Panc1 (cell line): Measurements from ENCODE around the gene KAT14. TPM values are rescaled to one million over a fixed set of nuclear protein-coding genes. Genes with fewer than 3 reads are reported as not detected.

Experiments
- ATAC-seq: fragments of 200-7000 bp; cut with Tn5 transposase; 2 replicates; pipeline ENCODE4 v1.9.1; 2020; ENCODE audit warnings: mild to moderate bottlenecking, moderate library complexity
- BruUV-seq: library from RNA; stranded (reverse); fragments of 400-500 nt; replicated peaks from 2 replicates; lab custom pipeline; 2021; lab: Mats Ljungman, UMichigan
- CTCF ChIA-PET: fragments of 300-600 bp; sonication (Branson Sonifier 250); formaldehyde crosslinking; loops from one replicate; lab custom pipeline; 2022; ENCODE audit warnings: antibody characterized with exemption; lab: Charles Lee
- POLR2A ChIA-PET: fragments of 300-600 bp; sonication (Branson Sonifier 250); formaldehyde crosslinking; loops from one replicate; lab custom pipeline; 2022; ENCODE audit warnings: antibody characterized with exemption; lab: Charles Lee
- DNase-seq: peaks from one replicate; pipeline ENCODE4 v3.0.0-alpha.2; 2010; ENCODE audit warnings: low read depth, low spot score
- H3K27ac ChIP-seq: 2 replicates; pipeline ENCODE4 v1.5.1; 2011; ENCODE audit warnings: mild to moderate bottlenecking, low read length, inconsistent platforms
- H3K27me3 ChIP-seq: fragments of 200-500 bp; sonication (Bioruptor generic); 2 replicates; pipeline ENCODE4 v1.6.0; 2014; ENCODE audit warnings: low read length, inconsistent platforms; ENCODE audit not compliant: control insufficient read depth, insufficient read depth
- H3K36me3 ChIP-seq: fragments of 200-500 bp; sonication (Bioruptor generic); 2 replicates; pipeline ENCODE4 v1.5.1; 2014; ENCODE audit warnings: inconsistent platforms, mild to moderate bottlenecking, low read length, moderate library complexity; ENCODE audit not compliant: control insufficient read depth, insufficient read depth
- H3K4me1 ChIP-seq: 2 replicates; pipeline ENCODE4 v1.5.1; 2011; ENCODE audit warnings: inconsistent platforms, mild to moderate bottlenecking, low read length, moderate library complexity; ENCODE audit not compliant: control insufficient read depth, insufficient read depth
- H3K4me3 ChIP-seq, 2 experiments: 2 replicates each; pipeline ENCODE4 v1.5.1; 2011 to 2012; ENCODE audit warnings: low read depth in 2 of 2, low read length in 2 of 2, mild to moderate bottlenecking in 2 of 2, inconsistent platforms in 1 of 2, moderate library complexity in 1 of 2
- H3K9me3 ChIP-seq: fragments of 200-500 bp; sonication (Bioruptor generic); 2 replicates; pipeline ENCODE4 v1.5.1; 2014; ENCODE audit warnings: low read depth, mild to moderate bottlenecking, inconsistent platforms, low read length, moderate library complexity; ENCODE audit not compliant: control insufficient read depth, insufficient read depth
- POLR2AphosphoS5 ChIP-seq: IDR thresholded peaks from 2 replicates; pipeline ENCODE4 v1.6.1; 2012; ENCODE audit warnings: mild to moderate bottlenecking, low read depth, low read length, moderate library complexity
- SIN3A ChIP-seq: IDR thresholded peaks from 2 replicates; pipeline ENCODE4 v1.6.1; 2012; ENCODE audit warnings: low read depth, mild to moderate bottlenecking, low read length, moderate library complexity, borderline replicate concordance; ENCODE audit not compliant: insufficient read depth
- TCF7L2 ChIP-seq: IDR thresholded peaks from 2 replicates; pipeline ENCODE4 v1.6.1; 2011; ENCODE audit warnings: mild to moderate bottlenecking, low read depth, low read length, inconsistent platforms
- in situ Hi-C: cut with HindIII; loops from 2 replicates; pipeline ENCODE4 v1.10.0; 2016; ENCODE audit warnings: low sequenced_read_pairs, low pct_unique_long_range_greater_than_20kb
- intact Hi-C: fragments of 100-400 bp; cut with micrococcal nuclease; formaldehyde crosslinking; loops from one replicate; pipeline ENCODE4 v1.10.0; 2022; ENCODE audit not compliant: unreplicated experiment
- total RNA-seq: library from RNA; stranded (reverse); gene quantifications from one replicate; pipeline ENCODE4 v1.2.1, GENCODE V29; 2021; ENCODE audit not compliant: unreplicated experiment
- TF ChIP-seq, protein P1 (sequence below), 2 experiments: IDR thresholded peaks; 2 replicates each; pipeline ENCODE4 v1.6.1; 2011 to 2012; ENCODE audit warnings: low read depth in 2 of 2, control low read depth in 1 of 2, low read length in 1 of 2, mild to moderate bottlenecking in 1 of 2, moderate library complexity in 1 of 2; ENCODE audit not compliant: insufficient read depth in 1 of 2
- TF ChIP-seq, protein P2 (sequence below): fragments of 450-650 bp; IDR thresholded peaks from 2 replicates; pipeline ENCODE4 v1.5.1; 2017; ENCODE audit warnings: mild to moderate bottlenecking

KAT14 gene
- total RNA-seq, 1 experiment from 2014 or later = 12.7 TPM

DNA sequence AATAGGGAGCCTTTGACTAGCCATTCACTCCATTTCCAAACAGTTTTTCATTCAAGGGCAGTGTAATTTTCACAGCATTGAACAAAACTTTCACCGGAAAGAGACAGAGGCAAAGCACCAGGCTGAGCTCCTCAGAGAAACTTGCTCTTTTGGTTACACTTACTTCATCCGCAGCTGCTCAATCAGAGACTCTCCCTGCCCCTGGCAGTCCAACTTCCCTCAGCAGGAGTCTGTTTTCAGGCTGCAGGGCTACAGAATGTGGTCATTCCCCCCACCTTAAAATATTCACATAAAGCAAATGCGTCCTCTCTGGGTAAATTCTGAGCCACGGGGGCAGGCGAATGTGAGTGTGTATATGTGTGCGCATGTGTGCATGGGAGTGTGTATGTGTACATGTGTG lies 80.6 kb downstream of the KAT14 start:
- in situ Hi-C loops = no loop called here
- Histone ChIP-seq H3K4me1 (no peaks in the 10 kb centered on the region; the same call in 1 of the 2 replicates), H3K9me3 (peaks cover 4% of the 10 kb centered on the region; the same call in 1 of the 2 replicates), H3K36me3 (no peaks in the 10 kb centered on the region), H3K4me3 (no peak overlapping the region), H3K27ac (no peak overlapping the region), H3K27me3 (no peaks in the 10 kb centered on the region)
- POLR2A ChIA-PET = no interaction called here
- BruUV-seq = no TSS peak
- CTCF ChIA-PET = no interaction called here
- intact Hi-C loops = no loop called here
- no peak for ATAC-seq
- DNase-seq = no peak
- TF ChIP-seq SIN3A (no peak), TCF7L2 (no peak), POLR2AphosphoS5 (no peak)
- TF ChIP-seq, protein P1, sequence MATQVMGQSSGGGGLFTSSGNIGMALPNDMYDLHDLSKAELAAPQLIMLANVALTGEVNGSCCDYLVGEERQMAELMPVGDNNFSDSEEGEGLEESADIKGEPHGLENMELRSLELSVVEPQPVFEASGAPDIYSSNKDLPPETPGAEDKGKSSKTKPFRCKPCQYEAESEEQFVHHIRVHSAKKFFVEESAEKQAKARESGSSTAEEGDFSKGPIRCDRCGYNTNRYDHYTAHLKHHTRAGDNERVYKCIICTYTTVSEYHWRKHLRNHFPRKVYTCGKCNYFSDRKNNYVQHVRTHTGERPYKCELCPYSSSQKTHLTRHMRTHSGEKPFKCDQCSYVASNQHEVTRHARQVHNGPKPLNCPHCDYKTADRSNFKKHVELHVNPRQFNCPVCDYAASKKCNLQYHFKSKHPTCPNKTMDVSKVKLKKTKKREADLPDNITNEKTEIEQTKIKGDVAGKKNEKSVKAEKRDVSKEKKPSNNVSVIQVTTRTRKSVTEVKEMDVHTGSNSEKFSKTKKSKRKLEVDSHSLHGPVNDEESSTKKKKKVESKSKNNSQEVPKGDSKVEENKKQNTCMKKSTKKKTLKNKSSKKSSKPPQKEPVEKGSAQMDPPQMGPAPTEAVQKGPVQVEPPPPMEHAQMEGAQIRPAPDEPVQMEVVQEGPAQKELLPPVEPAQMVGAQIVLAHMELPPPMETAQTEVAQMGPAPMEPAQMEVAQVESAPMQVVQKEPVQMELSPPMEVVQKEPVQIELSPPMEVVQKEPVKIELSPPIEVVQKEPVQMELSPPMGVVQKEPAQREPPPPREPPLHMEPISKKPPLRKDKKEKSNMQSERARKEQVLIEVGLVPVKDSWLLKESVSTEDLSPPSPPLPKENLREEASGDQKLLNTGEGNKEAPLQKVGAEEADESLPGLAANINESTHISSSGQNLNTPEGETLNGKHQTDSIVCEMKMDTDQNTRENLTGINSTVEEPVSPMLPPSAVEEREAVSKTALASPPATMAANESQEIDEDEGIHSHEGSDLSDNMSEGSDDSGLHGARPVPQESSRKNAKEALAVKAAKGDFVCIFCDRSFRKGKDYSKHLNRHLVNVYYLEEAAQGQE (IDR thresholded peaks at IDR 0.05; ENCODE audit: insufficient read depth in 1 of 2, low read depth in 2 of 2, low read length in 1 of 2) = no peak
- TF ChIP-seq, protein P2, sequence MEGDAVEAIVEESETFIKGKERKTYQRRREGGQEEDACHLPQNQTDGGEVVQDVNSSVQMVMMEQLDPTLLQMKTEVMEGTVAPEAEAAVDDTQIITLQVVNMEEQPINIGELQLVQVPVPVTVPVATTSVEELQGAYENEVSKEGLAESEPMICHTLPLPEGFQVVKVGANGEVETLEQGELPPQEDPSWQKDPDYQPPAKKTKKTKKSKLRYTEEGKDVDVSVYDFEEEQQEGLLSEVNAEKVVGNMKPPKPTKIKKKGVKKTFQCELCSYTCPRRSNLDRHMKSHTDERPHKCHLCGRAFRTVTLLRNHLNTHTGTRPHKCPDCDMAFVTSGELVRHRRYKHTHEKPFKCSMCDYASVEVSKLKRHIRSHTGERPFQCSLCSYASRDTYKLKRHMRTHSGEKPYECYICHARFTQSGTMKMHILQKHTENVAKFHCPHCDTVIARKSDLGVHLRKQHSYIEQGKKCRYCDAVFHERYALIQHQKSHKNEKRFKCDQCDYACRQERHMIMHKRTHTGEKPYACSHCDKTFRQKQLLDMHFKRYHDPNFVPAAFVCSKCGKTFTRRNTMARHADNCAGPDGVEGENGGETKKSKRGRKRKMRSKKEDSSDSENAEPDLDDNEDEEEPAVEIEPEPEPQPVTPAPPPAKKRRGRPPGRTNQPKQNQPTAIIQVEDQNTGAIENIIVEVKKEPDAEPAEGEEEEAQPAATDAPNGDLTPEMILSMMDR = no peak

DNA sequence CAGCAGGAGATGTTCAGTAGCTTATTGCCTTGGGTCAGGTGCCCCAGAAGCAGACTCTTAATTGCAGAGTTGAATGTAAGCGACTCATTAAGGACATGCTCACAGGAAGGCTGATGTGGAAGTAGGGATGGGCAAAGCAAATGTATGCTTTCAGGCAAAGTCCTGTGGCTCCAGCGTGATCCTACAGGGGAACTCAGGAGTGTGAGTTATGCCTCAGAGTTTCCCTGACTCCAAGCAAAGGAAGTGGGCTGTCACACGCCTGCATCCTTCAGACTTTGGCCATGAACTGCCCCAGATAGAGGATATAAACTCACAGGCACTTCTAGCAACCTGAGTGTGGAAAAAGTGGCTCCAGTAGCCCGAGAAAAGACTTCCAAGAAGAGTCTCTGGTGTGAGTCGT lies 85.7 kb downstream of the KAT14 start:
- in situ Hi-C loops (no loop called here), intact Hi-C loops (no loop called here)
- no TSS peak for BruUV-seq
- Histone ChIP-seq H3K4me3 (no peak overlapping the region), H3K9me3 (peaks cover 4% of the 10 kb centered on the region; the same call in 1 of the 2 replicates), H3K27me3 (no peaks in the 10 kb centered on the region), H3K36me3 (no peaks in the 10 kb centered on the region), H3K4me1 (peaks cover 13% of the 10 kb centered on the region), H3K27ac (no peak overlapping the region)
- POLR2A ChIA-PET = no interaction called here
- no peak for TF ChIP-seq POLR2AphosphoS5
- no peak for TF ChIP-seq TCF7L2
- TF ChIP-seq, protein P1 (IDR thresholded peaks at IDR 0.05; ENCODE audit: insufficient read depth in 1 of 2, low read depth in 2 of 2, low read length in 1 of 2) = no peak
- TF ChIP-seq SIN3A = no peak
- TF ChIP-seq, protein P2 = no peak
- CTCF ChIA-PET = no interaction called here
- DNase-seq (no peak), ATAC-seq (no peak)
